GM19193 (cell line): Measurements from ENCODE around the gene FUT2.

Experiments
- POLR2A ChIP-seq: IDR thresholded peaks from 4 replicates; pipeline ENCODE4 v1.6.1; 2011; ENCODE audit not compliant: insufficient read depth, insufficient read length; ENCODE audit errors: extremely low read depth

FUT2 gene

DNA sequence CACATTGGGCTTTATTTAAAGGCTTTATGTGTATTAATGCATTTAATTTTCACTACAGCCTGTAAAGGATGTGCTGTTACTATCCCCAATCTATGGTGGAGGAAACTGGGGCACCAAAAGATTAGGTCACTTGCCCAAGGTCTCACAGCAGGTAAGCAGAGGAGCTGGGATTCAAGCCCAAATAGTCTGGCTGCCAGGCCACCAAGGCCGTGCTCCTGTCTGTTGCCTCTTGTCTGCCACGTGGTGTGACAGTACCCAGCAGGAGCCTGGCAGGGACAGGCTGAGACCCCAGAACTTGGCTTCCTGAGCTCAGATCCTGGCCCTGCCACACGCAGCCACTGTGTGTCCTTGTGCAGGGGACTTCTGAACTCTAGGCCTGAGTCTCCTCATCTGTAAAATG, 27.4 kb upstream of the FUT2 start:
- TF ChIP-seq POLR2A, result no peak

DNA sequence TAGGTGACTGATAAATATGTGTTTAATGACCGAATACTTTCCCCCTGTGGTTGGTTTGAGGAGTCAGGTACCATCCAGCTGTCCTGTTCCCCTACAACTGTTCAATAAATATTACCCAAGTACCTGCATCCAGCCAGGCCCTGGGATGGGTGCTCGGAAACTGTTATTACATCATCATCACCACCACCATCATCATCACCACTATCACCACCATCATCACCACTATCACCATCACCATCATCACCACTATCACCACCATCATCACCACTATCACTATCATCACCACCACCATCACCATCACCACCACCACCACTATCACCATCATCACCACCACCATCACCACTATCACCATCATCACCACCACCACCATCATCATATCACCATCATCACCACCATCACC, 27.0 kb upstream of the FUT2 start:
- no peak for TF ChIP-seq POLR2A

DNA sequence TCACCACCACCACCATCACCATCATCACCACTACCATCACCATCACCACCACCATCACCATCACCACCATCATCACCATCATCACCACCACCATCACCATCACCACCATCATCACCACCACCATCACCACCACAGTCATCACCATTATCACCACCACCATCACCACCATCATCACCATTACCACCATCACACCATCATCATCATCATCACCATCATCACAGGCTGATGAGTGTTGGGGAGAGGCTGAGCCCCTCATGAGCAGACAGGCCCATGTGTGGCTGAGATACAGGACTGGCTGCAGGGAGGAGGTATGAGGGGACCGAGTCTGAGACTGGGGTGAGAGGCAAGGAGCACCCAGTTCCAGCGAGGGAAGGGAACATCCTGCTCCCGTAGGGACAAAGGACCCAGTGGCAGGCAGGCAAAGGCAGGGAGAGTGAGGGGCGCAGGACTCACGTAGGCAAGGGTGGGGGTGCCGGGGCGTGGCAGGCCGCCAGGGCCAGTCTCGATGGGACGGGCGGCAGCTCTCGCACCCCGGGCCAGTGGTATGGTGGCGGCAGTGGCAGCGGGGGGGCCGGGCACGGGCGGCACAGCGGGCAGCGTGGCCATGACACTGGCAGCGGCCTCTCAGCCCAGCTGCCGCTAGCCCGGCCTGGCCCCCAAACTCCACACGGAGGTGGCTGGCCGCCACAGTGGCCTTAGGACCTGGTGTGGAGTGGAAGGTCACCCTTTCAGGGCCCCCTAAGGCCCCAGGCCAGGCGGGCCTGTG, 25.7 kb upstream of the FUT2 start:
- TF ChIP-seq POLR2A, result no peak

DNA sequence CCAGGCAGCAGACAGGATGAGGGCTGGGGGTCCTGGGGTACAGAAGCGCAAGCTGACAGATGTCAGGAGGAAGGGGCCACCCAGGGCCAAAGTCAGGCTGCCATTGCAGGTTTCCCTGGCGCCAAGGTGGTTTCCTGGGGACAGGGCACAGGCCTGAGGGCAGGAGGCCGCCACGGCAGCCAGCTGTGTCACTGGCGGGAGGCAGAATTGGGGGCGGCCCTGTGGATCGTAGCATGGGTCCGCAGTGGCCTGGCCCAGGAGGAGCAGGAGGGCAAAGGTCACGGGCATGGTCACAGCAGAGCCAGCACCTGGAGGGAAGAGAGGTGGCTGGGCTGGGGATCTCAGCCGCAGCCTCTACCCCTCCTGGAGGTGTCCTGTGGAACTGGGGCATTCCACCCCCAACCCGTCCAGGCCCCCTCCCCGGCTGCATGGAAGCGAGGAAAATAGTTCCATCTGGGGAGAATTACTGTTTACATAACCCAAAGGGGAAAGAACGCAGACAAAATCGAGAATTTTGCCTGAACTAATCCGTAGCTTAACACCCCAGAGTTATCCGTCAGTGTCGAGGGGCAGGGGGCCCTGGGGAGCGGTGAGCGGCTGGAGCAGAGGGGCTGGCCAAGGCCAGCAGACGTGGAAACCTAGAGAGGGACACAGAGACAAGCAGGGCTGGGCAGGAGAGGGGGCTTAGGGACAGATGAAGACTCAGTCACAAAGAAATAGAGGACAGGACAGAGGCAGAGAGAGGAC, 24.9 kb upstream of the FUT2 start:
- no peak for TF ChIP-seq POLR2A

DNA sequence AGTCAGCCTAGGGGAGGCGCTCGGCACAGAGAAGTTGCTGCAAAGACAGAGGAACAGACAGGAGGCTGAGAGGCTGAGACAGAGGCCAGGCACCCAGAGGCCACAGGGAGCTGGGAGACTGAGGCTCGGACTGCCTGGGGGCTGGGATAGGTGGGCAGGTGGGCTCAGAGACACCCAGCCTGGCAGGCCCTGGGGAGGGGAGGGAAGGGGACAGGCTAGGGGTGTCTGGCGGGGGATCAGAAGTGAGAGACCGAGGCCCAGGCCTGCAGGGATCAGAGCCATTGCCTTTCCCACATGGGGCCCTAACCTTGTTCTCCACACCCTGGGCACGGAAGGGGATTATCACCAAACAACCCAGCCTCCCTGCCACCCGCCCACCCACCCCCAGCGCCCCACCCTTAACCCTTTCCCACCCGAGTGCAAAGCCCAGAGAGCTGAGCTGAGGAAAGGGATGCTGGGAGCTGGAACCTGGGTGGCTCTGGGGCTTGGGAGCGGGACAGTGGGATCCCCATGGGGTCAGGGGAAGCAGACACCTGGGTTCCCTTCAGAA, 24.2 kb upstream of the FUT2 start:
- no peak for TF ChIP-seq POLR2A

DNA sequence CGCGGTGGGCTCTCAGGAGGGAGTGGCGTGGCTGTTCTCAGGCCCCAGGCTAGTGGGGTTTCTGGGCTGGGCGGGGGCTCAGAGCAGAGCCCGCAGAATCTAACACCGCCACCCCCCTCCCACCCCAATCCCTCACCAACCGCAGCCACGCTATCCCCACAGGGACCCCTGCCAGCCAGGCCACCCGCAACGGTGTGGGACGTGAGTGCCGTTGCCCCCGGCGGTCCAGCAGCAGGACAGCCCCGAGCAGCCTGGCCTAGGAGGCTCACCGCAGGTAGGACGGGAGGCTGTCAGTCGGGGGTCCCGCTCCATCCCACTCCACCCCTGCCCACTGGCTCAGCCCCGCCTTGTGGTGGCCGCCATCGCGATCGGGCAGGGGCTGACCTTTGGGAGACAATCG, 22.8 kb upstream of the FUT2 start, which contains the start of gene NTN5:
Gene NTN5 (minus strand): TSS at position 24 of the 400 bp plus-strand sequence. CDS start 2,031 bp downstream, outside the sequence.
- TF ChIP-seq POLR2A, result no peak

DNA sequence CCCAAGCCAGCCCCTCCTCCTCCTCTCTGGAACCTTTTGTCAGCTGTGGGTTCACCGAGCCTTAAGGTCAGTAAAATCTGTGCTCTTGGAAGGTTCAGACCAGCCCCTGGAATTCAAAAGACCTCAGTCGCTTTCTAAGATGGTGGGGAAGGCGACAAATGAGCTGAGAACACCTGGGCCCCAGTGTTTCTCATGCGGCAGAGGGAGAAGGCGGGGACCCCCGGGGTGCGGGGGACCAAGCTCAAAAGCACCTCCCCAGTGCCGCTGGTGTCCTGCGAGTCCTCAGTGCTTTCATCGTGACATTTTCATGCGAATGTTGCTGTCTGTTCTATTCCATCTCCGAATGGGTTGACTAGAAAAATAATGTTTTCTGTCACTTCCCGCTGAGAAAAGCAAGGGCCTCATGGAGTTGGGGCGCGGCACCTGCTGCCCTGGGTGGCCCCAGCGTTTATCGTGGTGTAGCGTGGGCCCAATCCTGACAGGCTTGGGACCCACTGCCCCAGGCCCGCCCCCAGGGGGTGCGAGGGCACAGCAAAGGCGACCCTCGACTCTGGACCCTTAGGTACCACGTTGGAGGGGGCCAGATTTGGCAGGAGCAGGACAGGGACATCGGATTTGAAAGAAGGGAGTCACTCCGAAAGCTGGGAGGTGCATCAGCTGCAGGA, 22.2 kb upstream of the FUT2 start:
- no peak for TF ChIP-seq POLR2A

DNA sequence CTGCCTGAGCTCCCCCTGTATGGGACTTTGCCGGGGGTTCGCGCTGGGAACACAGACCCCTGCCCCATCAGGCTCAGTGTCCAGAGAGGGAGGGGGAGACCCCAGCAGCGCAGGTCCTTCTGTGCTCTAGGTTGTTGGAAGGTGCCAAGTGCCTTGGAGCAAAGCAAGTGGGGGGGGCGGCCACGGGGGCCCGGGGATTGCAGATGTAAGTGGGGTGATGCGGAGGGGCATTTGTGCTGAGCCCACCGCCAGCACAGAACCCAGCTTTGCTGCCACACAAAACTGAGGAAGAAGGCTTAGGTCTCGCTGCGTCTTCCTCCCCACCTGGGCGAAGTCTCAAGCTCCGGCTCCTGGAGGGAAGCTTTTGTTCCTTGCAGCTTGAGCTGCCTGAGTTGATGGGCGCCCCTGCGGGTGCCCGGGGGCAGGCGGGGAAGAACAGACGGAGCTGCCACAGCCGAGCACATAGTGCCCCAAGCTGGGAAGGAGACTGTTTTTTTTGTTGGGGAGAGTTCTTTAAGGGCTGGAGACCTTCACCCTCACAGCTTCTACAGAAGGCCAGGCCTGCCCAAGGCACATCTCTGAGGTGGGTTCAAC, 21.5 kb upstream of the FUT2 start:
- TF ChIP-seq POLR2A, result no peak

DNA sequence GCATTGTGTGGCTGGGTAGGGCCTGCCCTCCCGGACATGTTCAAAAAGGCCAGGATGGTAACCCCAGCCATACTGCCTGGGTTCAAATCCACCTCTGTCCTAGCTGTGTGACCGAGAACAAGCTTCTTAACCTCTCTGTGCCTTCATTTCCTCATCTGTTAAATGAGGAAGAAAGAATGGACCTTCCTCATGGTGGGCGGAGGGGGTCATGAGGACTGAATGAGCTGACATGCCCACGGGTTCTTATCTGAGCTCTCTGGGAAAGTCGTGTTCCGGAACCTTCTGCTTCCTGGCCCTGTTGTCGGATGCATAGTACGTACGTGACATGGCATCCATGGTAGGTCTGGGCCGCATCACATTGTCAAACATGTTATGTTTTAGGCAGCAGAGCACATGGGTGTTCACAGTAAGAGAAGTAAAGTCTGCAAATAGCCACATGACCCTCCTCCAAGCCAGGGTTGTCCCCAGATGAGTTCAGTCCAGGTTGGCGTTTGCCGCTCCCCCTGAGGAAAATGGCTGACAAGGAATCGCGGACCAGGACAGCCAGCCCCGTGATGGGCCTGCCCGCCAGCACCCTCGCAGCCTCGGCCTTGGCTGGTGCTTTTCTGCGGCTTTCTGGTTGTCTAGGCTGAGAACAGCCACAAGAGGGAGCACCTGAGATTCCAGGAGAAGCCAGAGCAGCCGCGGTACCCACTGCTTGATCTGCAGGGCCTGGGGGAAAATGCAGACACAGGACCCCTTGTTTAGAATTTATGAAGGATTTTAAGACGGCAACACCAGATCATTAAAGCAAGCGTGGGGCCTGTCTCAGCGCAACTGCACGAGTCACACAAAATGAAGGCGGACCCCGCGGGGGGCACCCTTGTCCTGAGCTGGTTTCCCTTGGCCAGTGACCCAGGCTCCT, 20.6 kb upstream of the FUT2 start:
- TF ChIP-seq POLR2A, result no peak

DNA sequence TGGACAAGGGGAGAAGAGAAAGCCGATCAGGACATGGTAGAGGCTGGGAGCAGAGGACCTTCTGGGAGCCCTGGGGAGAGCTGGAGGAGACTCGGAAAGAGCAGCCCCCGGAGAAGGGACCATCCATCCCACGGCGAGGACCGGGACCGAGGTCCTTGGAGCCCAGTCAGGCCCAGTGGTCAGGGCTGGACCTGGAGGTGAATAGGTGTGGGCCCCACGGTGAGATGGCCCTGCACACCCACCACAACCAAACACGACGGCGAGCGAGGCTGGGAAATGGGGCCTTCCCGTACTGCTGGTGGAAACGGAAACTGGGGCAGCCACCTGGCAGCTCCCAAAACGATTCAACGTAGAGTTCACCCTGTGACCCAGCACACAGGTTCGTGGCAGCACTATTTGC, 19.3 kb upstream of the FUT2 start:
- TF ChIP-seq POLR2A, result no peak

DNA sequence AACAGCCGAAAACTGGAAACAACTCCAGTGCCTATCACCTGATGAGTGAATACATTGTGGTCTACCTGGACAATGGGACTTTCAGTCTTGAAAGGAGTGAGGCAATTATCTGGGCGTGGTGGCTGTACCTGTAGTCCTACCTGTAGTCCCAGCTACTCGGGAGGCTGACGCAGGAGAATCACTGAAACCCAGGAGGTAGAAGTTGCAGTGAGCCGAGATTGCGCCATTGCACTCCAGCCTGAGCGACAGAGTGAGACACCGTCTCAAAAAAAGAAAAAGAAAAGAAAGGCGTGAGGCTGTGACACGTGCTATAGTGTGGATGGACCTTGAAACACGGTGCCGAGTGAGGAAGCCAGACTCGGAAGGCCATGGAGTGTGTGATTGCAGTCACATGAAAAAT, 18.9 kb upstream of the FUT2 start:
- TF ChIP-seq POLR2A, result no peak

DNA sequence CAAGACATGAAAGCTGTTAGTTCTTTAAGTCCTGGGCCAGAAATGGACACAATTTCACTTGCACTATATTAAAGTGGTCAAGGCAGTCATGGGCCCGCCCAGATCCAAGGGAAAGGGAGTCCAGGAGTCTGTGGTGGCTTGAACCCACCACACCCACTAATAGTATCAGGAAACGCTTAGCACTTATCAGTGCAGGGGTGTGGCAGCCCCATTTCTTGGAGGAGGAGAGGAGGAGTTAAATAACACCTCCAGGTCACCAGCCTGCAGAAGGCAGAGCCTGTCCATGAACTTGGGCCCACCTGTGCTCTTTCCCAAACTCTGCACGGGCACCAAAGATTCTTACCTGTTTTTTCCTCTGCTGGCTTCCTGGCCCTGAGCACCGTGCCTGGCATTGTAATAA, 17.6 kb upstream of the FUT2 start:
- no peak for TF ChIP-seq POLR2A

DNA sequence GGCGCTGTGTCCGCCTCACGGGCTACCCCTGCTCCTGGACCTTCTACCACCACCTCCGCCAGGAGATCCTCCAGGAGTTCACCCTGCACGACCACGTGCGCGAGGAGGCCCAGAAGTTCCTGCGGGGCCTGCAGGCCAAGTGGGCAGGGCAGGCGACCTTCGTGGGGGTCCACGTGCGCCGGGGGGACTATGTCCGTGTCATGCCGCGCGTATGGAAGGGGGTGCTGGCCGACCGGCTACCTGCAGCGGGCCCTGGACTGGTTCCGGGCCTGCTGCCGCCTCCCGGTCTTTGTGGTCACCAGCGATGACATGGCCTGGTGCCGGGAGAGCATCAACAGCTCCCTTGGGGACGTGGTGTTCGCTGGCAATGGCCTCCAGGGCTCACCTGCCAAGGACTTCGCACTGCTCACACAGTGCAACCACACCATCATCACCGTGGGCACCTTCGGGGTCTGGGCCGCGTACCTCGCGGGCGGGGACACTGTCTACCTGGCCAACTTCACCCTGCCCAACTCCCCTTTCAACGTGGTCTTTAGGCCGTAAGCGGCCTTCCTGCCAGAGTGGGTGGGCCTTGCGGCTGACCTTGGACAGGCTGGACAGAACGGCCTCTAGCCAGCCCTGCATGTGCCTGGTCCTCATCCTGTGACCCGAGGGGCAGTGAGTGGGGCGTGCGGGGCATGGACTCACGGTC, 15.2 kb upstream of the FUT2 start:
- no peak for TF ChIP-seq POLR2A
